ENCODE results near the gene ITIH3.

Gene ITIH3, protein sequence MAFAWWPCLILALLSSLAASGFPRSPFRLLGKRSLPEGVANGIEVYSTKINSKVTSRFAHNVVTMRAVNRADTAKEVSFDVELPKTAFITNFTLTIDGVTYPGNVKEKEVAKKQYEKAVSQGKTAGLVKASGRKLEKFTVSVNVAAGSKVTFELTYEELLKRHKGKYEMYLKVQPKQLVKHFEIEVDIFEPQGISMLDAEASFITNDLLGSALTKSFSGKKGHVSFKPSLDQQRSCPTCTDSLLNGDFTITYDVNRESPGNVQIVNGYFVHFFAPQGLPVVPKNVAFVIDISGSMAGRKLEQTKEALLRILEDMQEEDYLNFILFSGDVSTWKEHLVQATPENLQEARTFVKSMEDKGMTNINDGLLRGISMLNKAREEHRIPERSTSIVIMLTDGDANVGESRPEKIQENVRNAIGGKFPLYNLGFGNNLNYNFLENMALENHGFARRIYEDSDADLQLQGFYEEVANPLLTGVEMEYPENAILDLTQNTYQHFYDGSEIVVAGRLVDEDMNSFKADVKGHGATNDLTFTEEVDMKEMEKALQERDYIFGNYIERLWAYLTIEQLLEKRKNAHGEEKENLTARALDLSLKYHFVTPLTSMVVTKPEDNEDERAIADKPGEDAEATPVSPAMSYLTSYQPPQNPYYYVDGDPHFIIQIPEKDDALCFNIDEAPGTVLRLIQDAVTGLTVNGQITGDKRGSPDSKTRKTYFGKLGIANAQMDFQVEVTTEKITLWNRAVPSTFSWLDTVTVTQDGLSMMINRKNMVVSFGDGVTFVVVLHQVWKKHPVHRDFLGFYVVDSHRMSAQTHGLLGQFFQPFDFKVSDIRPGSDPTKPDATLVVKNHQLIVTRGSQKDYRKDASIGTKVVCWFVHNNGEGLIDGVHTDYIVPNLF

DNA sequence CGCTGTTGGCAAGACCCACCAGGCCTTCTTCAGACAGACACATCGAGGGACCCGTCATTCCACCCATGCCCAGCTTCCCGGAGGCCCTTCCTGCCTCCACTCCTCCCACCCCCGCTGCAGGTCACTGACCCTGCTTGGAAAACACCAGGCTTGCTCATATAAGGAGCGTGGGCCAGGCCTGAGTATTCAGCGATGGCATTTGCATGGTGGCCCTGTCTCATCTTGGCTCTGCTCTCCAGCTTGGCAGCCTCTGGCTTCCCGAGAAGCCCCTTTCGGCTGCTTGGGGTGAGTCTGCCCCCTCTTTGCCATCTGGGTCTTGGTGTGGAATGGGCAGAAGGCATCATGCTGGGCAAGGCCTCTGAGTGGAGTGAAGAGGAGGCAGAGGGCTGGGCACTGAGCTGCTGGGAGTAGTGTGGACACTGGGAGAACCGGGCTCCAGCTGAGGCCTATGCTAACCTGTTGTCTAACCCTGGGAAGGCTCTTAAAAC lies at the start of gene ITIH3:
ITIH3 (plus strand) TSS at position 185 of the 488 bp plus-strand sequence; CDS start at position 193, 8 bp downstream.
- Mint-ChIP-seq H3K4me3 (no peak within 1 kb of the TSS), H3K4me1 (no peaks in the 10 kb centered on the region), H3K9me3 (no peaks in the 10 kb centered on the region), H3K27me3 (no peaks in the 10 kb centered on the region), H3K27ac (no peak within 1 kb of the TSS), H3K36me3 (no peaks in the 10 kb centered on the region)

DNA sequence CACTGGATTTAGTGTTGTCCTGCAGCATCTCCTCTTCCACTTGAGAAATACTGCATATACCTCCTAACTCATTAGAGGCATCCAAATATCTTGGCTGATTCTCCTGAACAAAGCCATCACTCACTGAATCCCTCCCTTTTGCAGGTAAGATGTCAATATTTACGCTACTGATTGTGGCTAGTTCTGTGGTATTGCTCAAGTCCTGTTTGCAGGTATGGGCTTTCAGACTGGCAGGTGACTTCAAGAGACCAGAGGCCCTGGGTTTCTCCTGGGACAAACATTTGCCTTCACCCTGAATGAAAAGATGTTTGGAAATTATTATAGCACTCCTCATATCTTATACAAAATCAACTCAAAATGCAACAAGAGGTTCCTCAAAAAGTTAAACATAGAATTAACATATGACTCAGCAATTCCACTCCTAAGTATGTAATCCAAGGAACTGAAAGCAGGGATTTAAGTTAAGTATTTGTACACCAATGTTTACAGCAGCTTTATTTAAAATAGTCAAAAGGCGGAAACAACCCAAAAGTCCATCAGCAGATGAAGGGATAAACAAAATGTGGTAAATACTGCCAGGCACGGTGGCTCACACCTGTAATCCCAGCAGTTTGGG lies 42.4 kb upstream of the ITIH3 start:
- Mint-ChIP-seq H3K9me3 (no peaks in the 10 kb centered on the region), H3K36me3 (peaks cover 13% of the 10 kb centered on the region), H3K4me1 (no peaks in the 10 kb centered on the region), H3K4me3 (no peak overlapping the region), H3K27me3 (no peaks in the 10 kb centered on the region), H3K27ac (no peak overlapping the region)

DNA sequence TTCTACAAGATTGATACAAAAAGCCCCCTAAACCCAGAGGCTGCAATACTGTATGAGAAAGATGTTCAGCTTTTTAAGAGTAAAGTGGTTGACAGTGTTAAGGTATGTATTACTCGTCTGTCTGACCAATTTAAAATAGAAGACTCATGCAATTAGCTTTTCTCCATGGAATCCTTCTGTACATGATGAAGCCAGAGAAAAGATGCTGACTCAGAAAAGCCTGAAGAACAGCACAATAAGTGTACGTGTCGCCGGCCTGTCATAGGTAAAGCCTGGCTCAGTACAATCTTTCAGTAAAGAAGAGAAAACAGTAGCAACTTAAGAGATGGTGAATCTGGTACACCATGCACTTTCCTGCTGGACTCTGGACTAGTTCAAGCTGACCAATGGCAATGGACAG lies 40.2 kb upstream of the ITIH3 start:
- H3K4me1 Mint-ChIP-seq: no peaks in the 10 kb centered on the region
- H3K9me3 Mint-ChIP-seq: no peaks in the 10 kb centered on the region
- H3K36me3 Mint-ChIP-seq: peaks cover 12% of the 10 kb centered on the region
- no peak overlapping the region for H3K27ac Mint-ChIP-seq
- H3K4me3 Mint-ChIP-seq: no peak overlapping the region
- H3K27me3 Mint-ChIP-seq: no peaks in the 10 kb centered on the region

DNA sequence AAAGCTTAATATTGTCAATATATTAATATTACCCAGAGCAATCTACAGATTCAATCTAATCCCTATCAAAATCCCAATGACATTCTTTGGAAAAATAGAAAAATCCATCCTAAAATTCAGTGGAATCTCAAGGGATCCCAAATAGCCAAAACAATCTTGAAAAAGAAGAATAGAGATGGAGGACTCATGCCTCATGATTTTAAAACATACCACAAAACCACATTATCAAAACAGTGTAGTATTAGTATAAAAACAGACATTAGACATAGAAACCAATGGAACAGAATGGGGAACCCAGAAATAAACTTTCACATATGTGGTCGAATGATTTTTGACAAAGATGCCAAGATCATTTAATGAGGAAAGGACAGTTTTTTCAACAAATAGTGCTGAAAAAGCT lies 38.5 kb upstream of the ITIH3 start:
- Mint-ChIP-seq H3K9me3 (no peaks in the 10 kb centered on the region), H3K27me3 (no peaks in the 10 kb centered on the region)

DNA sequence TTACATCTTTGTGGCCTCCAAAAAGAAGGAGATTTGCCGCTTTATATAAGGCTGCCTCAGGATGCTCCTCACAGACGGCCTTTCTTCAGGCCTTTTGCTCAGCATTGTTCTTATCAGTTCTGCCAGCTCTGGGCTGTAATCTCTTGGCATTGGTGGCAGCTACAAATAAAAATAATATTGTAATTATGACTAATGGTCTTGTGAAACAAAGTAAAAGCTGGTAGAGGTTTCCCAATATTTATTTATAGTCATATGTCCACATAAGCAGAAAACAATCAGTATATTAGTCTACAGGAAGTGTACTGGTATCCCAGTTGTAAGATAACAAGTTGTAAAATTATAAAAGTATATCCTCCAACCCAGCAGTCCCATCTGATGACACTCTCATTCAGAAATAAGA lies 31.1 kb upstream of the ITIH3 start:
- Mint-ChIP-seq H3K4me1 (no peaks in the 10 kb centered on the region), H3K27me3 (no peaks in the 10 kb centered on the region), H3K9me3 (no peaks in the 10 kb centered on the region), H3K4me3 (no peak overlapping the region), H3K36me3 (peaks cover 12% of the 10 kb centered on the region), H3K27ac (no peak overlapping the region)

More for the DNA sequence above, 38.5 kb upstream of the ITIH3 start:
- Mint-ChIP-seq H3K27ac (no peak overlapping the region), H3K36me3 (peaks cover 15% of the 10 kb centered on the region), H3K4me3 (no peak overlapping the region), H3K4me1 (no peaks in the 10 kb centered on the region)

DNA sequence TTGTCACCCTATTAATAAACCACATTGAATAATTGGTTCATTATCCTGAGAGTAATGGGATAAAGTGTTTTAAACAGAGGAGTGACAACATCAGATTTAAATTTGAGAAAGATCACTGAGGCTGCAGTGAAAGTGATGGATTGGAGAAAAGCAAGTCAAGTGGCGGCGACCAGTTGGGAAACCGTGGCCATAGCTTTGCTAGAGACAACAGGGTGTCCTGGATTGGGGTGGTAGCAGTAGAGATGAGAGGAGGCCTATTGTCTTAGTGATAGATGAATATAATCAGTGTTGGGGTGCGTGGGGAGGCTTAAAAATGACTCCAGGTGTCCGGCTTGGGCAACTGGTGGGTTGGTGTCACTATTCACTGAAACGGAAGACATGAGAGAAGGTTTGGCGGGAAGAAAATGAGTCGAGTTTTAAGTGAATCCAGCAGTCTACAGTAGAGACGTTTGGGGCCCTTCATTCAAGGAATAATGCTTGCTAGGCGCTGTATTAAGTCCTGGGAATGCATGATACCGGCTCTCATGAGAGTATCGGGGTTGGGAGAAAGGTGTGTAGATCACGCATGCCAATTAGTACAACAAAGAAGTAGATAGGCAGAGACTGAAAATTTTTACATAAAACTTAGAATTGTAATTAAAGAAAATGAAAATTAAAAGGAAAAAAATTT lies 24.7 kb upstream of the ITIH3 start:
- Mint-ChIP-seq H3K9me3 (no peaks in the 10 kb centered on the region), H3K36me3 (no peaks in the 10 kb centered on the region), H3K27ac (peak overlapping the region; percentile 83), H3K27me3 (no peaks in the 10 kb centered on the region), H3K4me3 (peak overlapping the region; percentile 95), H3K4me1 (peaks cover 22% of the 10 kb centered on the region)

DNA sequence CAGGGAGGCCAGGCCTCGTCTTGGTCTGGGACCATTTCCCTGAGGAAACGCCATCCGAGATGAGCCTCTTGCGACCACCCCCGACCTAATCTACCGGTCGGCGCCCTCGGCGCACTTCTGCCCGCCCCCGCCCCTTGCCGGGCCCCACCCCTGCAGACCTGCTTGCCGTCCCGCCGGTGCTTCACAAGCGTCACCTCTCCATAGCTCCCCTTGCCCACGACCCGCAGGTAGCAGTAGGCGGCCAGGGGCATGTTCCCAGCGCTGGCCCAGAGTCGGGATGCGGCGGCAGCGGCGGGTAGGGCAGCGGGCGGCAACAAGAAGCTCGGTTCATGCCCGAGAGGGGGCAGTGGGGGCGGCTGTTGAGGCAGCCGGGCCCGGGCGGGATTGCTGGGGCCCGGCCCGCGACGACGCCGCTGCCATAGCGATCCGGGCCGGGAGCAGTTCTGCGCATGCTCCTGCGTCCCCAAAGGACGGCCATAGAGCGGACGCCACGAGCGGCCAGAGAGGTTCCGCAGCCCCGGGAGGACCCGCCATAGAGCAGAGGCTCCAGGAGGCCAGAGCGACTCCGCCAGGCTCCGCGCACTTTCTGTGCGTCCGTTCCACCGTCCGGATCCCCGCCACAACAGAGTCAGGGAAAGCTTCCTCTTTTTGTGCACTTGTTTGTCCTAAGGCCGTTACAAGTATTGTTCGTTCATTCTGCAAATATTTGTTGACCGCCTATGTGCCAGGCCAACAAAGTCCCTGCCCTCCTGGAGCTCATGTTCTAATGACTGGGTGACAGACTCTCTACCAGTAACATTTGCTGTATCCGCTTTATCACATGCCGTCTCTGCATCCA lies 23.9 kb upstream of the ITIH3 start, which contains the start of gene NEK4:
NEK4 (minus strand) TSS at position 445 of the 838 bp plus-strand sequence; CDS start at position 251, 194 bp downstream.
- Mint-ChIP-seq H3K9me3 (no peaks in the 10 kb centered on the region), H3K4me3 (peak within 1 kb of the TSS; percentile 95), H3K27ac (peak within 1 kb of the TSS; percentile 96)

DNA sequence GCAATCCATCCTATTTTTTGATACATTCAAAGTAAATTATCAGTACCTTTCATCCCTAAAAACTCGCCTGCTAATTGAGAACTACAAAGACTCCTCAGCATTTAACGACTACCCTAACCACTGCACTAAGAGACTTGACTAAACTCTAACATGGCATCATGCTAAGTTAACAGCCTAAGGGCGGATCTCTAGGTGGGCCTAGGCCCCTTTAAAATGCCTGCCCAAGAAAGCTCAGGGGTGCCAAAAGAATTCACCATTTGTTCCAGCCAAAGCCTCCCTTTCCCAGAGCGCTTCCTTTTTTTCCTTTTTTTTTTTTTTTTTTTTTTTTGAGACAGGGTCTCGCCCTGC lies 23.3 kb upstream of the ITIH3 start:
- Mint-ChIP-seq H3K4me3 (peak overlapping the region; percentile 95), H3K4me1 (peaks cover 22% of the 10 kb centered on the region), H3K27me3 (no peaks in the 10 kb centered on the region), H3K27ac (peak overlapping the region; percentile 96), H3K9me3 (no peaks in the 10 kb centered on the region), H3K36me3 (no peaks in the 10 kb centered on the region)

More for the DNA sequence above, 23.9 kb upstream of the ITIH3 start, which contains the start of gene NEK4:
- H3K36me3 Mint-ChIP-seq: no peaks in the 10 kb centered on the region
- H3K4me1 Mint-ChIP-seq: peaks cover 22% of the 10 kb centered on the region
- H3K27me3 Mint-ChIP-seq: no peaks in the 10 kb centered on the region

DNA sequence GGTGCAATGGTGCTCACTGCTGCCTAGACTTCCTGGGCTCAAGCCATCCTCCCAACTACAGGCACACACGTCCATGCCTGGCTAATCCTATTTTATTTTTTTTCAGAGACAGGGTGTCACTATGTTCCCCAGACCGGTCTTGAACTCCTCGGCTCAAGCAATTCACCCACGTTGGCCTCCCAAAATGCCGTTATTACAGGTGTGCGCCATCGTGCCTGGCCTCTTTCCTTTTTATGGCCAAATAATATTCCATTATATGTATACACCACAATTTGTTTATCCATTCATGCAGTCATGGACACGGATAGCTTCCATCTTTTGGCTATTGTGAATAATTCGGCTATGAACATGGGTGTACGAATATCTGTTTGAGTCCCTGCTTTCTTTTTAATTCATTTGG lies 22.9 kb upstream of the ITIH3 start:
- Mint-ChIP-seq H3K4me1 (peaks cover 22% of the 10 kb centered on the region), H3K27ac (peak overlapping the region; percentile 96), H3K4me3 (peak overlapping the region; percentile 95), H3K36me3 (no peaks in the 10 kb centered on the region), H3K9me3 (no peaks in the 10 kb centered on the region), H3K27me3 (no peaks in the 10 kb centered on the region)

DNA sequence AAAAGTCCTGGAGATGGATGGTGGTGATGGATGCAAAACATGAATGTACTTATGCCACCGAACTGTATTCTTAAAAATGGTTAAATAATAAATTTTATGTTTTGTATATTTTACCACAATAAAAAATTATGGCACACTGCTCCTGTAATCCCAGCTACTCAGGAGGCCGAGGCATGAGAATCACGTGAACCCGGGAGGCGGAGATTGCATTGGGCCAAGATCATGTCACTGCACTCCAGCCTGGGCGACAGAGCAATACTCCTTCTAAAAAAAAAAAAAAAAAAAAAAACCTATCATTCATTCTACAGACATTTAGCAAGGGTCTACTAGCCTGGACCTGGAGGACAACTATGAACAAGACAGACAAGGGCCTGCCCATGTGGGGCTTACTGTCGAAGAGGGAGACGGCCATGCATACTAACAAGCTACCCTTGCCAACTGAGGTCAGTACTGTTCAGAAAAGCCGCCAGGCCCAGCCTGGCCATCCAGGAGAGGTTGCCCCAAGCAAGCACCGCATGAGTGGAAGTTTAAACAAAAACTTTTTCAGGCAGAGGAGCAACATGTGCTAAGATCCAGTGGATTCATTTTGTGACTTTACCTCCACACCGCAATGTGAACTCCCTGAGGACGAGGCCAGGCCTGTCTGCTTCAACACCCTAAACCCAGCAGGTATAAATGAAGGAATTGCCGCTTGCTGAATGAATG lies 21.1 kb upstream of the ITIH3 start:
- Mint-ChIP-seq H3K27ac (no peak overlapping the region), H3K36me3 (no peaks in the 10 kb centered on the region), H3K27me3 (no peaks in the 10 kb centered on the region), H3K4me1 (peaks cover 22% of the 10 kb centered on the region), H3K9me3 (no peaks in the 10 kb centered on the region), H3K4me3 (no peak overlapping the region)

DNA sequence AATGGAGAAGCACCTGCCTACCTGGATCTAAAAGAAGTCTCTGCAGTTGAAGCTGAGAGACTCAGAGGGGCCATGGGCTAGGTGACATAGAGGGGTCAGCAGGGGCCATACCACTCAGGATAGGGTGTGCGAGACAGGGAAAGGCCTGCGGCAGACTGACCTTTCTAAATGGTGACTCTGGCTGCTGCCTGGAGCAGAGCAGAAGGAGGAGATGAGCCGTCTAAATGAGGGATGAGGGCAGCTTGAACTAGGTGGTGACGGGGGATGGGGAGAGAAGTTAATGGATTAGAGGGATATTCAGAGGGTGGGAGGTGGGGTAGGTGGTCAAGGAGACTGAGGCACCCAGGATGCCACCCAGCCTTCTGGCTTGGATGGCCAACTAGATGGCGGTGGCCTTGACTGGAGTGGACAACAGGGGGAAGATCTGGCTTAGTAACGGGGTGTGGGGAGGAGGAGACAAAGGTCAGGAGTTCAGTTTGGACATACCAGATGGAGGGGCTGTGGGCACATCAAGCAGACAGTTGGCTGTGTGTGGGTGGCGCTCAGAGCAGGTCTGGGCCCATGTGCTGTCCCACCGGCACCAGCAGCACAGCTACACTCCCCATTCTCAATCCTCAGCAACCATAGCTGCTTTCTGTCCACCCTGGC lies 20.4 kb upstream of the ITIH3 start:
- Mint-ChIP-seq H3K4me3 (no peak overlapping the region), H3K27me3 (no peaks in the 10 kb centered on the region), H3K27ac (no peak overlapping the region), H3K36me3 (no peaks in the 10 kb centered on the region), H3K4me1 (peaks cover 22% of the 10 kb centered on the region), H3K9me3 (no peaks in the 10 kb centered on the region)

DNA sequence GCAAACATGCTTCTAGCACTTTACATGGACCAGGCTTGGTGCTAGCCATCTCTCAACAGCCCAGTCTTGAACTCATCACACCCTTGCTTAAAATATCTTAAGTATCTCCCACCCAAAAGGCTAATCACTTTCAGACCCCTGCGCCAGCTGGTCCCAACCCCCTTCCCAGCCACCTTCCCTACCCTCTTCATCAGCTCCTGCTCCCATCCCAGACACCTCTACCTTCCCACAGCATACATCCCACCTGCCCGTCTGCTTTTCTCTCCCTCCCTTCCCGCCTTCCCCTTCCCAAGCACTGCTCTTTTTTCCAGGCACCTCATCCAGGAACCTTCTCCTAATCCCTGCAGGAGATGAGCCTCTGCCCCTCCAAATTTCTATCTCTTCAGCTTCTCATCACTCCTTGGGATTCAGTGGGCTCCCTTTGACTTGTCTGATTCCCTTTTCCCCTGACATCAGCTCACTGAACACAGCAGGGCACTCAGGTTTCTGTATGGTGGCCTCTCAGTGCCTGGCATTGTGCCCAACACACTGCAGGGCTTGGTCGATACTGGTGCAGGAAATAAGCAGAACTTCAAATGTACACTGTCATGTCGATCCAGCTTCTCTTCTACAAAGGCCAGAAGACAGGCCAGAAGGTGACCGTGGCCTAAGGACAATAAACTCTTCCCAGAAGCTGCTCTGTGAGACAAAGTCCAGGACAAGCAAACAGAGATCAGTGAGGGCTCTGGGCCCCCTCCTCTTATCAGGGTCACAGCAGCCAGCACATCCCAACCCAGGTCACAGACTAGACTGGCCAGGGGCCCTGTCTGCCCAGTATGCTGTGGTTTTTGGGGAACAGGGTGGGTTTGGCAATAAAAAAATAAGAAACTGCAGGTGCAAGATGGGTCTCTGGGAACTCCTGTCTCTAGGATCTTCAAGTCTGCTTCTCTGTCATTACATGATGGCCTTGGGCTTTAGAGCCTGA lies 19.4 kb upstream of the ITIH3 start:
- Mint-ChIP-seq H3K27me3 (no peaks in the 10 kb centered on the region), H3K27ac (no peak overlapping the region), H3K4me3 (no peak overlapping the region), H3K4me1 (peaks cover 12% of the 10 kb centered on the region), H3K36me3 (no peaks in the 10 kb centered on the region), H3K9me3 (no peaks in the 10 kb centered on the region)

DNA sequence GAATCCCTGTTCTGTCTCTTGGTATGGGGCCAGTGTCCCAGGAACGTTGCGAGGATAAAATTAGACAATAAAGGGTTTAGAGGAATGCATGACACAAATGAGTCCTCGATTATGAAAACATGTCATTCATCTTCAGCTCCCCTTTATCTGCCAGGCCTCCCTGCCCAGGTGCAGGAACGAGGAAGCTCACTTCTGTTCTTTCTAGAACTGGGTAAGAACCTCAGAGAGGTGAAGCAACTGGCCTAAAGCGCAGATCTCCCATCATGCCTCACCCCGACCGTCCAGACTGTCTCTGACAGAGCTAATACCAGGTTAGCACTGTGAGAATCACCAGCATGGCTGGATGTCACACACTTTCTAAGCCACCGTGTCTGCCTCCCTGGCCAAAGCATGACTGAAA lies 18.7 kb upstream of the ITIH3 start:
- Mint-ChIP-seq H3K4me1 (peaks cover 11% of the 10 kb centered on the region), H3K27ac (no peak overlapping the region), H3K4me3 (no peak overlapping the region), H3K27me3 (no peaks in the 10 kb centered on the region), H3K9me3 (no peaks in the 10 kb centered on the region), H3K36me3 (no peaks in the 10 kb centered on the region)
